Lower leg skin (tissue), 3 donors: ENCODE measurements around the gene FAM110C.

Experiments
- POLR2A ChIP-seq, 2 donors: fragments of 450-650 bp; IDR thresholded peaks; one replicate each; pipeline ENCODE4 v1.6.1; 2016 to 2017; ENCODE audit warnings: antibody characterized with exemption in 2 of 2, mild to moderate bottlenecking in 1 of 2, moderate library complexity in 1 of 2
- TF ChIP-seq, protein P1 (sequence below), 3 donors: fragments of 450-650 bp; IDR thresholded peaks; one replicate each; pipeline ENCODE4 v1.5.1; 2016; ENCODE audit warnings: antibody characterized with exemption in 3 of 3, mild to moderate bottlenecking in 3 of 3, moderate library complexity in 2 of 3

DNA sequence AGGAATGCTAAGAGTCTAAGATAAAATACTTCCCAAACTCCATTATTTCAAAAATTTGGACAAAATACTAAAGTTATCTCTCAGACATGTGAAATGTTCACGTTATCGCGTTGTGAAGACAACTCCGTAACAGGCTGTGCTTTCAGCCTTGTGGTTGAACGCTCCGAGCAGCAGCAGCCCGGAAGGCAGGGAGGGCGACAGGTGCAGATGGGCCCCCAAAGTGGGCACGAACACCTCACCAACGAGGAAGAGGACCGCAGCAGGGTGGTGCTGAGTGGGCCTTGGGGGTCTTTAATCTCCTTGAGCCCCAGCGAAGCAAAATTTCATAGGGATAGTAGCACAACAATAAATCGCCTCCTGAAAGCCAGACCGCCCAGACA lies 1.0 kb upstream of the FAM110C start:
- TF ChIP-seq, protein P1, sequence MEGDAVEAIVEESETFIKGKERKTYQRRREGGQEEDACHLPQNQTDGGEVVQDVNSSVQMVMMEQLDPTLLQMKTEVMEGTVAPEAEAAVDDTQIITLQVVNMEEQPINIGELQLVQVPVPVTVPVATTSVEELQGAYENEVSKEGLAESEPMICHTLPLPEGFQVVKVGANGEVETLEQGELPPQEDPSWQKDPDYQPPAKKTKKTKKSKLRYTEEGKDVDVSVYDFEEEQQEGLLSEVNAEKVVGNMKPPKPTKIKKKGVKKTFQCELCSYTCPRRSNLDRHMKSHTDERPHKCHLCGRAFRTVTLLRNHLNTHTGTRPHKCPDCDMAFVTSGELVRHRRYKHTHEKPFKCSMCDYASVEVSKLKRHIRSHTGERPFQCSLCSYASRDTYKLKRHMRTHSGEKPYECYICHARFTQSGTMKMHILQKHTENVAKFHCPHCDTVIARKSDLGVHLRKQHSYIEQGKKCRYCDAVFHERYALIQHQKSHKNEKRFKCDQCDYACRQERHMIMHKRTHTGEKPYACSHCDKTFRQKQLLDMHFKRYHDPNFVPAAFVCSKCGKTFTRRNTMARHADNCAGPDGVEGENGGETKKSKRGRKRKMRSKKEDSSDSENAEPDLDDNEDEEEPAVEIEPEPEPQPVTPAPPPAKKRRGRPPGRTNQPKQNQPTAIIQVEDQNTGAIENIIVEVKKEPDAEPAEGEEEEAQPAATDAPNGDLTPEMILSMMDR (IDR thresholded peaks at IDR 0.05): no peak
- TF ChIP-seq POLR2A (IDR thresholded peaks at IDR 0.05): no peak
